ENCODE results near the gene INPP4B. TPM values are rescaled to one million over a fixed set of nuclear protein-coding genes. Genes with fewer than 3 reads are reported as not detected.

The INPP4B gene
- total and polyA plus RNA-seq, 2 of the 4 experiments (the other 2 are of a cell fraction): 1.8 to 14.0 TPM

DNA sequence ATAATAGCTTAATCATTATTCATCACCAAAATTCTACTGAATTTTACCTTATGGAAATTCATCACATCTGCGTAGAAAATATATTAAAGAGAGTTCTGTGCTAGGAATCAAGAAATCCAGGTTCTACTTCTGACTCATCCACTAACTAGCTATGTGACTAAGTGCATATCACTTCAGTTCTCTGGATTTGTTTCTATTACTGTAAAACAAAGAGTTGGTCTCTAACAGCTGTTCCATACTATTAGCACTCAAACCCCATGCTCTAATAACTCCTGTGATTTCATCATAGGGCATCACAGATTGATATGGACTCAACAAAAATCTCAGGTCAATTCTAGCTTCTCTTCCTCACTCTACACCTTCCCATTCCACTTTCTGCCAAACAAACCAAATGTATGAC, 572.0 kb downstream of the INPP4B start:
- dilution Hi-C loops (cut with HindIII; ENCODE audit: low sequenced_read_pairs, unreplicated experiment): no loop called here
- peak overlapping the region; percentile 95; the same call in 1 of the 2 replicates for H3K27ac ChIP-seq (ENCODE audit: insufficient read depth, low read length)
- WGBS, 2 experiments (ENCODE audit: extremely low coverage in 2 of 2, insufficient read length in 1 of 2): no CpG with 5 or more reads among the region's 1 CpG

More for the DNA sequence above, 572.0 kb downstream of the INPP4B start:
- POLR2A ChIA-PET (ENCODE audit: unreplicated experiment): interaction anchor here (0.8 kb wide), 1 partner anchor 9 kb away, joined by 3 read pairs; no protein-coding TSS in a partner anchor
- H4K20me1 ChIP-seq (ENCODE audit: insufficient read depth, low read length): no peaks in the 10 kb centered on the region
- H3K4me1 ChIP-seq (ENCODE audit: control insufficient read depth, insufficient read depth, low read length): peaks cover 20% of the 10 kb centered on the region
- H3K4me3 ChIP-seq (ENCODE audit: insufficient read depth, low read depth, low read length): no peak overlapping the region
- H3K14ac ChIP-seq (replicated peaks; ENCODE audit: low read depth, low read length): no peak overlapping the region
- H3K79me1 ChIP-seq (ENCODE audit: low read depth in 1 of 2, low read length in 2 of 2): no peaks in the 10 kb centered on the region
- no peaks in the 10 kb centered on the region for H3K9me3 ChIP-seq (ENCODE audit: control insufficient read depth, insufficient read depth, low read length)
- BruUV-seq (replicated peaks): no TSS peak
- intact Hi-C loops (cut with micrococcal nuclease) (no loop called here), in situ Hi-C loops (cut with MboI; ENCODE audit: low sequenced_read_pairs) (no loop called here)
- peak overlapping the region; percentile 40; the same call in 1 of the 2 replicates for H4K5ac ChIP-seq (ENCODE audit: low read depth, low read length)
- H2BK15ac ChIP-seq (ENCODE audit: low read depth, low read length): no peak overlapping the region
- H4K8ac ChIP-seq (ENCODE audit: low read depth in 2 of 2, low read length in 2 of 2): peak overlapping the region; percentile 68 to 88; a peak in 3 of 4 replicates
- H3K36me3 ChIP-seq (ENCODE audit: control insufficient read depth, insufficient read depth, low read length): no peaks in the 10 kb centered on the region; the same call in 1 of the 2 replicates
- peak overlapping the region; percentile 91 for H4K91ac ChIP-seq (ENCODE audit: insufficient read depth, low read depth, low read length)
- H3K9ac ChIP-seq (ENCODE audit: low read depth, low read length): no peak overlapping the region
- ATAC-seq (ENCODE audit: low read depth) (peak; percentile 75), DNase-seq (peak; percentile 94)
- peak overlapping the region; percentile 100 for H2BK5ac ChIP-seq (ENCODE audit: low read depth, low read length, poor library complexity, severe bottlenecking)
- H3K18ac ChIP-seq (ENCODE audit: low read depth, low read length): peak overlapping the region; percentile 99
- H3K56ac ChIP-seq (ENCODE audit: extremely low read depth, insufficient read depth, low read length): peak overlapping the region; percentile 88
- peak overlapping the region; percentile 86 for H2BK20ac ChIP-seq (ENCODE audit: low read depth, low read length)
- no peak overlapping the region; the same call in 1 of the 2 replicates for H2AK5ac ChIP-seq (ENCODE audit: low read depth, low read length)
- CTCF ChIA-PET: no interaction called here
- no peak overlapping the region; the same call in 1 of the 2 replicates for H3K4me2 ChIP-seq (ENCODE audit: low read depth, low read length)
- peak overlapping the region; percentile 99 for H2BK120ac ChIP-seq (ENCODE audit: low read depth, low read length)
- H3K23ac ChIP-seq (ENCODE audit: low read depth, low read length): no peak overlapping the region
- H3K4ac ChIP-seq (ENCODE audit: low read depth, low read length): peak overlapping the region; percentile 97; the same call in 1 of the 2 replicates
- H3K27me3 ChIP-seq (ENCODE audit: control insufficient read depth, insufficient read depth, low read length): no peaks in the 10 kb centered on the region
- TF ChIP-seq NFE2L2 (IDR thresholded peaks at IDR 0.05; ENCODE audit: low read depth, low read length) (no peak), FOS (IDR thresholded peaks at IDR 0.05; ENCODE audit: low read depth, low read length) (peak; percentile 84), CEBPB (IDR thresholded peaks at IDR 0.05; ENCODE audit: low read depth, low read length) (peak; percentile 91)
- TF ChIP-seq, protein P1, sequence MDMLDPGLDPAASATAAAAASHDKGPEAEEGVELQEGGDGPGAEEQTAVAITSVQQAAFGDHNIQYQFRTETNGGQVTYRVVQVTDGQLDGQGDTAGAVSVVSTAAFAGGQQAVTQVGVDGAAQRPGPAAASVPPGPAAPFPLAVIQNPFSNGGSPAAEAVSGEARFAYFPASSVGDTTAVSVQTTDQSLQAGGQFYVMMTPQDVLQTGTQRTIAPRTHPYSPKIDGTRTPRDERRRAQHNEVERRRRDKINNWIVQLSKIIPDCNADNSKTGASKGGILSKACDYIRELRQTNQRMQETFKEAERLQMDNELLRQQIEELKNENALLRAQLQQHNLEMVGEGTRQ (IDR thresholded peaks at IDR 0.05; ENCODE audit: low read depth, low read length): no peak
- H2AFZ ChIP-seq (replicated peaks; ENCODE audit: low read length, poor library complexity): no peak overlapping the region
- H3K9me1 ChIP-seq (ENCODE audit: insufficient read depth, low read length): no peaks in the 10 kb centered on the region
- H2AK9ac ChIP-seq (replicated peaks; ENCODE audit: low read depth, low read length, poor library complexity): no peak overlapping the region
